Activated CD8-positive, alpha-beta memory T cell treated with anti-CD3 and anti-CD28 coated beads, Interleukin-2, amount 50 U/mL, for 4 hours (primary cell): ENCODE measurements around the gene S1PR3.
A peak's percentile ranks its signal among the peaks of the same experiment; 100 is the strongest.
"Not testable (repeated sequence)": the region's sequence is repeated elsewhere in the genome, so short reads cannot be mapped to it uniquely, and the experiment has no call there.

Experiments used
- DNase-seq: peaks from one replicate; pipeline ENCODE4 v3.0.0-alpha.2; 2020

The S1PR3 gene

DNA sequence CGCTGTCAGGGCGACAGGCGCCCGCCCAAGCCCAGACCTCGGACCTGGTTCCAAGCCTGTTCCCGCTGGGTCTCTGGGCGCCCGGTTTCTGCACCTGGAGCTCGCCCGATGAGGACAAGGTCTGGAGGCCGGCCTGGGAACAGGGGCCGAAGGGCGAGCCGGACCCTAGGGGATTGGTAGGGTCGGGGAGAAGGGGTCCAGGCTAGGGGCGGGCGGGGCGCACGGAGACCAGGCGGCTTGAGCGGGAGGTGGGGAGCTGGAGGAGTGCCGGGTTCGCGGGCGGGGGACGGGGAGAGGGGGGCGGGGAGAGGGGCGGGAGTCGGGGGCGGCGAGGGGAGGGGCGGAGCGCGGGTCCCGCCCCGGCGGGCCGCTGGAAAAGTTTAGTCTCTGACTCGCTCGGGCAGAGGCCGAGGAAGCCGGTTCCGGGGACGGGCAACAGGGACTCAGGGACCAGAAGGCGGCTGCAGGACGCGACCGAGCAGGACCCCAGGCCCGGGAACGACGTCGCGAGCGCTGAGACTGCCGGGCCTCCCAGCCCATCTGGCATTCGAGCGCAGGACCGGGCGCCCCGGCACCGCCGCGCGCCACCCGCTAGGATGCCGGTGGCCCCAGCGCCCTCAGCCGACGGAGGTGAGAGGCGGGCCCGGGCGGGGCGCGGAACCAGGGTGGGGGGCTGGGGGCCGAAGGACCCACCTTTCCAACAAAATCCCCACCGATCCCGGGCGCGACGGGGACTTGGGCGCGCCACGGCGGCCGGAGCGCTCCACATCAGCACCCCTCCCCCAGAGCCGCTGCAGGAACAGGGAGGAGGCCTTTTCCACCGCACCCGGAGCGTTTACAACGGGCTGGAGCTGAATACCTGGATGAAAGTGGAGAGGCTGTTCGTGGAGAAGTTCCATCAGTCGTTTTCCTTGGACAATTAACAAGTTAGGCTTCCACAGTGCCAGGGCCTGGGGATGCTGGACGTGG is at the start of gene S1PR3:
Gene S1PR3, plus strand, starts transcription at position 403 of the 969 bp plus-strand sequence. CDS start 9,733 bp downstream, outside the sequence.
- peak; percentile 25 for DNase-seq

GRCh38 chr9:88941586-88941985 is 49.7 kb upstream of the S1PR3 start:
- DNase-seq = not testable (repeated sequence)

DNA sequence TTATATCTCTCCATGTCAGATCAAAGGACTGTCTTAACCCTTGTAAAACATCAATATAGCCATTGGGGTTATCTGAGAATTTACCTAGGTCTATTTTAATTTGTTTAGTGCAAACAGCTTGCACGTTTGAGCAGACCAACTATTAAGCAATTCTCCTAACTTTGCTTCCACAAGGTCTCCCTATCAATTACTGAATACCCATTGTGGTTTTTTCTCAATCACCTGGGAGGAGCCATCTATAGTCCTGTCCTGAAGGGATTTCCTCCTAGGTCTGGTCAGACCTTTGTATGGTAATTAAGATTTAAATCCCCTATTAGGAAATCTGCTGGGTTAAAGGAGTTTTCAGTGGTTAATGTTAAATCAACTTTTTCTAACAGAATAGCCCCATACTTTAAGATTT is 48.9 kb upstream of the S1PR3 start:
- DNase-seq = no peak

DNA sequence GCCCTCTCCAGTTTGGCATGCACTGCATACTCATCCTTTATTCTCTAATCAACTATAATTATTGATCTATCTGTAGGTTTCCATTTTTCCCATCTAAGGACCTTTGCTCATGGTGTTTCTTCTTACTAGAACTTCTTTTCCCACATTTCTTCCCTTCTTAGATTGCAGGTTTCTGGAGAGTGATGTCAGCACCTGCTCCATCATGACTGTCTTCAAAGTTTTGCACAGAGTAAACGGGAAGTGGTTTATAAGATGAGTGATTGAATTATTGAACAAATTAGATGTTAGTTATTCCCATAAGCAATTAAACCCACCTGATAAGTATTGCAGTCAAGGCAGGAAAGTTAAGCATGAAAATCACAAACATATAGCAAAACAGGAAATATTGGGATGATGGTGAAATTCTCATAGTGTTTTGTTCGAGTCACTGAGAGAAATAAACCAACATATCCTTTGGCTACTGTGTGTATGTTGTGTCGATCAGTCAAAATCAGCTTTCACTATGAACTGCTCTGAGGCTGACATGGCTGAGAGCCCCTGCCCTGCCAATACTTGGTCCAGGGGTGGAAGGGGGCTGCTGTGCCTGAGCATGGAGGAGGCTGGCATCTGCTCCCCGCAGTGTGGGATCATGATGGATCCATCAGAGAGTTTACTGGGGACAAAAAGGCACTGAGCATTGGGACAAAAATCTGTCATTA is 45.5 kb upstream of the S1PR3 start:
- DNase-seq = no peak

DNA sequence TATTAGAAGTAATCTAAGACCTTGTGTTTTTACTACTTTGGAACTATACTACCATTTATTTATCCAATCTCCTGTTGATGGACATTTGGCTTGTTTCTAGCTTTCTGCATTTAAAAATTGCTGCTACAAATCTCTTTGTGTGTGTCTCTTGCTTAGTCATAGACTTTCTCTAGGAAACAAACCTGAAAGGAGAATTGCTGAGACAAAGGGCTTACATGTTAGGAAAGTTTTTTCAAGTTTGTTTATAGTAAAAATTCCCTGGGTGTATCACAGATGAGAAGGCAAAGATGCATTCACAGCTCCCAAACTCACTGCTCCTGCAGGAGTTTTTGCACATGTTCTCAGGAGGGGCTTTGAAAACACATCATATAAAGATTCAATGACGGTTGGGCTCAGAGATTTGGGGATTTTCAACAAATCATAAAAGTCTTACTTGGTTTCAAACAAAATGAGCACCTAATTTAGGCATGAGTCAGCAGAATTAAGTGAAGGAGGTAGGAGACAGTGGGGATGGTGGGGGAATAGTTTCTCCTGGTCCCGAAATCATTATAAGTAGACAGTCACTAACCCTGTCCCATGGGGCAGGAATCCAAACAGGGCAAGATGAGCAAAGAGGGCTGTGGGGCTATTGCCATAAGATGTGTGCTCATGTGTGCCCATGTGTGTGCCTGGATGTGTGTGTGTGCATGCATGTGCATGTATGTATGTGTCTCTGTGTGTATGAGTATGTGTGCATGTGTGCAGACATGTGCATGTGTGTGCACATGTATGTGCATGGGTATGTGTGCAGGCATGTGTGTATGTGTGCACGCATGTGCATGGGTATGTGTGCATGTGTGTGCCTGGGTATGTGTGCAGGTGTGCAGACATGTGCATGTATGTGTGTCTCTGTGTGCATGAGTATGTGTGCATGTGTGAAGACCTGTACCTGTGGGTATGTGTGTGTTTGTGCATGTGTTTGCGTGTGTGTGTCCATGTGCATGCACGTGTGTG is 43.4 kb upstream of the S1PR3 start:
- no peak for DNase-seq

- DNase-seq = no peak
Observed at GRCh38 chr9:88949425-88949824, 41.8 kb upstream of the S1PR3 start.

DNA sequence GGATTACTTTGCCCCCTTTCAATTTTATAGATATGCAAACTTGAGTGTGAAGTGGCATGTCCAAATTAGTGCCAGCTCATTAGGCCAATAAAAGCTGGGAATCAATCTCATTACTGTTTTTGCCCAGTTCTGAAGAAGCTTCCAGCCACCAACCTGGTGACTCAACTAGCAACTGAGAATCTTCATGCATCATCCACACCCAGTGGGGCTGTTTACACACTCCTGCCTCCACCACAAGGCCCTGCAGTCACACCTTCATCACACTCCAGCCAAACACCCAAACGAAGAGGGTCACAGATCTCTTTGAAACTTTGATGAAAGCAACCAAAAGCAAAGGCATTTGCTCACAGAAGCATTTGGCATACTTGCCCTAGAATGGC is 41.3 kb upstream of the S1PR3 start:
- DNase-seq = no peak

DNA sequence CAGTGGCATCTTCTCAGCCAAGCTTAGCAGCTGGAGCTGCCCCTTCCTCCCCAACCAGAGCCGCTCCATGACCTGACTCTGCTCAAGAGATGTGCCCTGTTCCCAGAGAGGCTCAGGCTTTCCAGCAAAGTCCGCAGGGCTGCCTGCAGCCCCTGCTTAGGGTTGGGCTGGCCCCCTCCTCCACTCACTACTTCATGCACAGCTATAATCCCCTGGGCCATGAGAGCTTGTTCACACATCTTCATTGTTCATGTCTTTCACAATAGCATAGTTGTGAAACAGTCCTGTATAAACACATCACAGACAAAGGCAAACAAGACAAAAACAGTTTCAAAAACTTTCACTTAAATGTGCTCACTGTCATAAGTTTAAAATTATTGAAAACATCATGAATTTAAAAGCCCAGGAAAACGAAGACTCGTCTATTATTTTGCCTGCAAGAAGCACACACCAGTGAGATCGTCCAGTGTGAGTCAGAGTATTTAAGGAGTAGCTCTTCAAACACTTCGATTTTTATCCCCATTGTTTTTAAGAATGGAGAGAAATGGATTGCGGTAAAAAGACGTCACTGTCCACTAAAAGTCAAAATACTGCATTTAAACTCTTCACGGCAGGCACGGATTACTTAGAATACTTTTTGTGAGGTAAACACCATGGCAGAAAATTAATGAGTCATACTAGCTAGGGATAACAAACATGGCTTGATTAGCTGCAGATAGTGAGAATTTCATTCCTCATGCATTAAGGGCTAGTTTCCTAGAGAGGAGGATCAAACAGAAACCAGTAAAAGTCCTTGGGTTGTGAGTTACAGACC is 40.7 kb upstream of the S1PR3 start:
- DNase-seq = no peak

DNA sequence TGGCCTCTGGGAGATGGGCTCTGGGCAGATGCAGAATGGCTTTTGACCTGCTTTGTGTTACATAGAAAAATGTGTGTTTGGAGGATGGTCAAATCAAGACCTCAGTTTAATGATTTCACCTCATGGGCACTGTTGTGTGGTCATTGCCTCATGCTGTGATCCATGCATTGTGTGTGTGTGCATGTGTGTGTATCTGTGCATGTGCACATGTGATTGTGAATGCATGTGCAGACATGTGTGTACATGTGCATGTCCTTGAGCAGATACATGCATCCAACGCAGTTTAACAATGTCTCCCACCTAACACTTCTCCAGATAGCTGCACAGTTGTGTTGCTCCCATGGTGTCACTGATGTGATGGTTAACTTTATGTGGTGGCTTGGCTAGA is 40.1 kb upstream of the S1PR3 start:
- no peak for DNase-seq

DNA sequence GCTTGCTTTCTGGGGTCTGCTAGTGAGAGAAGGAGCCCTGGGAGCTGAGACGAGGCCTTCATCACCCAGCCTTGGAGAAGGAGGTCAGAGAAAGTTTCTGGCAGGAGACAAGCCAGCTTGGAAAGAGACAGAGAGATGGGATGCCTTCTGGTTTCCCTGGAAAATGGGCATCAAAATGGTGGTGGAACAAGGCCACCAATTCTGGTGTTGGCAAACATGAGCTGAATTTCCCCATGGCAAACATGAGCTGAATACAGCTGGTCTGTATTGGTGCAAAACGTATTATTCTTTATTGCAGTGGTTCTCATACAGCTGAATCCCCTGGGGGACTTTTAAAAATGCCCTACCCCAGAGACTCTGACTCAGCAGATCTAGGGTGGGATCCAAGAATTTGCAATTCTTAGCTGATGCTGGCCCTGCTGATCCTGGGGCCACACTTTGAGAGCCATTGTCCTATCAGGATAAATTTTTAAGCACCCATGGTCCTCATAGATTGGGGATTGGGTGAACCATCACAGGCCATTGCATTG is 39.1 kb upstream of the S1PR3 start:
- DNase-seq = no peak

DNA sequence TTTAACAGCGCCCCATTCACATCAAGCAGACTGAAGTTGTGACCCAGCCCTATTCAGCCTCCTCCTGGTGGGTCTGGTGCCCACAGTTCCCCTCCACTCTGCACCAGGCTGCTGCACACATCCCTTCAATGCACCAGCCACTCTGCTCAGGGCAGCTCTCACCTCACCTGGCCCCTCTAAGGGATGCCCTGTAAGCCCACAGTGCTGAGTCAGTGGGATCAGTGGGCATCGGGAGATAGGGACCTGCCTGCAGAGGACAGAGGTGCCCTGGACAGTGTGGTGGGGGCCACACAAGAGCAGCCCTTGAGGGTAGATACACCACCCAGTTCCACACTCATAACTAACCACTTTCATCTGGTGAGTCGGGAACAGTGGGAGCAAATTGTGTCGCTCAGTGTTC is 38.3 kb upstream of the S1PR3 start:
- no peak for DNase-seq

DNA sequence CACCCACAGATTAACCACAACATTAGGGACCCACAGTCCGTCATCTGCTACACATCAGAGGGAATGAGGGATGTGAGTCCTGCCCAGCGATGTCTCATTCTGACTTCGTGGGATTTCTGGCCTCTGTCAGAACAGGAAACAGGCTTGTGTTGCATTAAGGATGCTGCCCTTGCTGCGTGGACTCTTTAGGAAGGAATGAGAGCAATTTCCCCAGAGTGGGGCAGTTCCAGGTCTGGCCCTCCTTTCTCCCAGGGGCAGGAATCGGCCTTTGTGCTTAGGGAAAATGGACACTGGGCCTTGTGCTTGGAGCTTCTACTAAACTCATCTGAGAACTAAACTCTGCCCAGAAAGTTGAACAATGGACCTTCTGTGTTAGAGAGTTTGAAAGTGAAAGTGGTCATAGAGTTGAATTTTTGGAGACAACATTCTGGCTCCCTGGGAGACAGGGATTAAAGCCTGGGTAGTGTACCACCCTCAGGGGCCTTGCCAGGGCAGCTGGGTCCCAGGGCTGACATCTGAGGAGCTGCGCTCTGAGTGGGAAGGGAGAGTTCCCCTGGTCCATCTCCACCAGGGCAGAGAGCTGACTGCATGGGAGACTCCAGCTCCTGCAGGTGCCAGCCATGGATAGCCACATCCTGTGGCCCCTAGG is 37.8 kb upstream of the S1PR3 start:
- no peak for DNase-seq

DNA sequence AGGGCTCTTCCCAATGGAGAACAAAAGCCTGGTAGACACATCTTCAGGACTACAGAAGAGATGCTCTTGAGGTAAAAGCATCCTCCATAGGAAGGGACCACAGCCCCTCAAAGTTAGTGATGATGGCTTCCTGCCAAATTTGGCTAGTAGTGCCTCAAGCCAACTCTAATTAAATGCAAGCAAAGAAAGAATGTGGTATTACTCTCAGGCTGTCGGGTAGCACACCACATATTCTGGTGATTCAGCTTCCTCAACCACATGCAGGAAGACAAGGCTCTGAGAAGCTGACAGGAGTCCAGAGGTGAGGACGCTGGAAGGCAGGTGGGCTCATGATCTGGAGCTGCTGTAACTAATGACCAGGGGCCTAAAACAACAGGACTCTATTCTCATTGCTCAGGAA is 37.2 kb upstream of the S1PR3 start:
- DNase-seq = no peak

DNA sequence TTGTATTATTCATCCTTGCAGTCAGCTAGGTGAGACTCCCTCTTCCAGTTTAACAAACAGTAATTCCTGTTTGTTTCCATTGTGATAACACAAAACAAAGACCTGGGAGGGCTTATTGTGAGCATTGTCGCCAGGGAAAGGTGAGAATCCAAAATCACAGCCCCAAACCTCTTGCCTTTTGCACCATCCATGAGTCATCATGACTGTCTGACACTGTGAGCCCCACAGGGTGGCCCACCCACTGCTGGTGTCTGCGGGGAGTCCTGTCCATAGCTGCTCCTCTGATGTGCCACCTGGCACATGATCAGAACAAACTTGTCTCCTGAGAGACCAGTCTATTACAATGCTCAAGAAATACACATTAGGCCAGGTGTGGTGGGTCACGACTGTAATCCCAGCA is 33.7 kb upstream of the S1PR3 start:
- DNase-seq = no peak

DNA sequence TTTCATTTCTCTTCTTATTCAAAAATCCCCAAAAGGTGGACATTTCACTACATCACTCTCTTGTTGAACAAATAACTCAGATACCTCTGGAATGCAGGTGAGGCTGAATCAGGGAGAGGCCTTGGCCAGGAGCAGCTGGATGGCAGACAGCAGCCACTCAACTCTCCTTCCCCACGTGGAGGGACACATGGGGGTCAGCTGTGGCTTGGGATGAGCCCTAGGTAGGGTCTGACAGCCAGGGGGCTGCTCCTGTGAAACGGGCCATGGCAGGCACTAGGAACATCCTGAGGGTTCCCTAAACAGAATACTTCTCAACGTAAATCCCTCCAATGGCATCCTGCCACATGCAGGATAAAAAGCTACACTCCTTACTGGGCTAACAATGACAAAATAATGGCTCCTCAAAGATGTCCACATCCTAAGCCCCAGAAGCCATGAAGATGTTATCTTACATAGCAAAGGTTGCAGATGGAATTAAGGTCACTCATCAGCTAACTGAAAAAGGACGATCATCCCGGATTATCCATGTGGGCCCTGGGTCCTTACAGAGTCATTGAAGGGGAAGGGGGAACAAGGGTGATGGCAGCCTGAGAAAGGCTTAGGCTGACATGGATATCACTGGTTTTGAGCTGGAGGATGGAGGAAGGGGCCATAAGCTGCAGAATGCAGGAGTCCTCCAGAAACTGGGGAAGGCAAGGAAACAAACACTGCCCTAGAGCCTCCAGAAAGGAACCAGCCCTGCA is 31.4 kb upstream of the S1PR3 start:
- no peak for DNase-seq

DNA sequence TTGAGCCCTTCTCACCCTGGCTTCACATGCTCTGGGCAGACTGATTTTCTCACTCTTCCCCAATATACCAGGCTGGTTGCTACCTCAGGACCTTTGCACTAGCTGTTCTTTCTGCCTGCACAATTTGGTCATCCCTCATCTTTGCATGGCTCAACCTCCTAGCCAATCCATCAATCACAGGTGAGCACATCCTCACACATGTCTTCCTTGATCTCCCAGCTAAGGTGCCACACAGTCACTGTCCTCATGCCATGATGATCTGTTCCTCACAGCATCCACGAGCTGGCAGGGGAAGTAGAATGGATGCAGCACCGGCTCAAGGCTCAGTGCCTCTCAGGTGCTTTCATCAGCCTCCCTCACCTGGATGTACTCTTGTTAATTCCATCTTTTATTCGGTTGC is 30.6 kb upstream of the S1PR3 start:
- DNase-seq = no peak

- no peak for DNase-seq
Observed at GRCh38 chr9:88965473-88965872, 25.8 kb upstream of the S1PR3 start.

- DNase-seq = no peak
Observed at GRCh38 chr9:88966894-88967676, 24.2 kb upstream of the S1PR3 start.

DNA sequence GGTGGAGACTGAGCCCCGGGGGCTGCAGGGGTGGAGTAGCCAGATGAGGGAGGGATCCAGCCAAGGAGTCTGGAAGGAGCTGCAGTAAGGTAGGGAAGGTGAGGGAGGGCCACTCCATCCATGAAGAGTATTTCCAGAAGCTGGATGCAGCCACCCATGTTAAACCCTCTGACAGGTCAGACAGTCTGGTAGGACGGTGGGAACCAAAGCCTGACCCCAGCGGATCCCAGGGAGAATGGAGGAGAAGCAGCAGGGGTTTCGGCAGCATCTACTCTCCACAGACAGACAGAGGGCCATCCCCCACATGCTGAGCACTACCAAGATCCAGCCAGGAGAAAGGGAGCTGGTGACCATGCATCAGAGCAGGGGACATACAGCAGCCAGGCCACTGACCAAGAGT is 22.5 kb upstream of the S1PR3 start:
- DNase-seq = no peak
